ENCODE data around the gene LRRC46. TPM values are rescaled to one million over a fixed set of nuclear protein-coding genes. Genes with fewer than 3 reads are reported as not detected.
A peak's percentile ranks its signal among the peaks of the same experiment; 100 is the strongest.

LRRC46 gene
- 0.62 and 1.6 TPM in 2 replicates for total RNA-seq (2014; rRNA removed; shearing (Covaris generic))

GRCh38 chr17:47831003-47831933, at the start of gene LRRC46, which contains the start of gene MRPL10:
LRRC46 (plus strand) TSS chr17:47831670; CDS start chr17:47831990, 320 bp downstream.
MRPL10 (minus strand) TSS chr17:47831541; CDS start chr17:47831511, 30 bp downstream.
- DNase-seq (ENCODE audit: low spot score): peak; percentile 87

DNA sequence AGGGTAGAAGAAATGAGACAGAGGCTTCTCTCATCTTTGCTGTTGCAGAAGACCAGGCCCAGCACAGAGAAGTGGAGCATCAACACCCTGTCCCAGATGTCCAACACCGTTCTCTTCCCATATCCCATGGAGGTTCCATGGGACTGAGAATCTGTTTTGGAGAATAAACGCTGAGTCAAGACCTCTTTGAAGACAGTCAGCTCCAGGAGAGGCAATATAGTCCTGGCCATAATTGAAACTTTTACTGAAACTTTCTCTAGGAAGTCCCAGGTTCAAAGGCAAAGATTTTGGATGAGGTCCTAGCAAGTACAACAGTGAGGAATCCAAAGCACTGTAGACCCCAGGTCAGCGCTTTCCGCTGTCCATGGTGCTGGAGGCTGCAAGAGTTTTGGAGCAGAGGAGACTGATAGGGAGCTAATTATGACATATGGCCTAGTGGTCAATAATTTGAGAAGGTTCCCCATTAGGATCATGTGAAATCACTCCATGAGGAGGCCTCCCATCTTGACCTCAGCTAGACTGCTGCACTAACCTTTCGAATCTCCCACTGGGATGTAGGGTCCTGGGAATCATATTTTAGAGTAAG, 45.8 kb upstream of the LRRC46 start:
- DNase-seq (ENCODE audit: low spot score): no peak

GRCh38 chr17:47789611-47790561, 41.6 kb upstream of the LRRC46 start:
- DNase-seq (ENCODE audit: low spot score): no peak

GRCh38 chr17:47791025-47791424, 40.4 kb upstream of the LRRC46 start:
- DNase-seq (ENCODE audit: low spot score): no peak

DNA sequence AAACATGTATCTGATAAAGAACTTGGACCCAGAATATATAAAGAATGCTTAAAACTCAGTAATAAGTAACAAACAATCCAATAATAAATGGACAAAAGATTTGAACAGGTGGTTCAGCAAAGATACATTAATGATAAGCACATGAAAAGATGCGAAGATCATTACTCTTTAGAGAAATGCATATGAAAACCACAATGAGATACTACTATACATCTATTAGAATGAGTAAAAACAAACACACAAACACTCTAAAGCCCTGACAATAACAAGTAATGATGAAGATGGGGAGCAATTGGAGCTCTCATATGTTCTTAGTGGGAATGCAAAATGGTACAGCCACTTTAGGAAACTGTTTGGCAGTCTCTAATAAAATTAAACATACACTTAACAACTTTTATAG, 39.0 kb upstream of the LRRC46 start:
- no peak for DNase-seq (ENCODE audit: low spot score)

GRCh38 chr17:47792979-47793378, 38.5 kb upstream of the LRRC46 start:
- no peak for DNase-seq (ENCODE audit: low spot score)

GRCh38 chr17:47797797-47798196, 33.7 kb upstream of the LRRC46 start:
- DNase-seq (ENCODE audit: low spot score): no peak

GRCh38 chr17:47800686-47801085, 30.8 kb upstream of the LRRC46 start:
- DNase-seq (ENCODE audit: low spot score): no peak

DNA sequence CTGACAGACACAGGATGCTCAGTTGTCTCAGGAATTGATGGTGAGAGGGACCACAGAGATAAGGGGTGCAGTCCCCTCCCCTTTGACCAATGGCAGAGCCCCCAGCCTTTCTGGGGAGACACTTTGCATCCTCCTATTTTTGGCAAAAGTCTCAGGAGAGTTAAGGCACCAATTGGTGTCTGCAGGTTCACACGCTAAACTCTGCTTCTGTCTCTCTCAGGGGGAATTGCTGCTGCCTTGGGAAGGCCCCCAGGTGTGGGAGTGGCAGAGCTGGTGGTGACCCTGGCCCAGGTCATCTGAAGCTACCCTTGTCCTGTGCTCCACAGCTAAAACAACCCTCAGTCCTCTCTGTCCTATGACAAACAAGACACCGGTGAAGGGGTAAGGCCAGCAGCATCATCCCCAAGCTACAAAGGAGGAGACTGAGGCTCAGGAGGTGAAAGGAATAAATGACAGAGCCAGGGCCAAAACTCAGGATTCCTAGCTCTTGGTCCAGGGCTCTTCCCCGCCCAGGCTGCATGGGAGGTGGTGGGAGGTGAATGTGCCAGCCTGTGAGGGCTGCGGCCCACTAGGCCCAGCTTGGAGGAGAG, 30.2 kb upstream of the LRRC46 start:
- no peak for DNase-seq (ENCODE audit: low spot score)

DNA sequence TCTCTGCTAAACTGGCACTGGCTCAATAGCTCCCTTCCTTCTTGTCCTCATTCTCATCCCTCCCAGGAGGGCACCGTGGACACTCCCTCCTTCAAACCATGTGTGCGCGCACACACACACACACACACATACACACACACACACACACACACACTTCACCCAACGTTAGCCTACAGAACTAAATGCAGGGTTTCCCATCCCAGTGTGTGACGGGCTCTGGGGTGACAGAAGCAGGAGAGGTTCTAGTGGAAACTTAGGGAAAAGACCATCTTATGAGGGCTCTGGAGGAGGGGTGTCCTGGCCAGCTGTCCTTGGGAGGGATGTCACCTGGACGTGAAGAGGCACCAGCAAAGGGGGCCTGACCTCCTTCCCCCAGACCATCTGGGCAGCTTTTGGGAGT, 29.6 kb upstream of the LRRC46 start:
- DNase-seq (ENCODE audit: low spot score): no peak

DNA sequence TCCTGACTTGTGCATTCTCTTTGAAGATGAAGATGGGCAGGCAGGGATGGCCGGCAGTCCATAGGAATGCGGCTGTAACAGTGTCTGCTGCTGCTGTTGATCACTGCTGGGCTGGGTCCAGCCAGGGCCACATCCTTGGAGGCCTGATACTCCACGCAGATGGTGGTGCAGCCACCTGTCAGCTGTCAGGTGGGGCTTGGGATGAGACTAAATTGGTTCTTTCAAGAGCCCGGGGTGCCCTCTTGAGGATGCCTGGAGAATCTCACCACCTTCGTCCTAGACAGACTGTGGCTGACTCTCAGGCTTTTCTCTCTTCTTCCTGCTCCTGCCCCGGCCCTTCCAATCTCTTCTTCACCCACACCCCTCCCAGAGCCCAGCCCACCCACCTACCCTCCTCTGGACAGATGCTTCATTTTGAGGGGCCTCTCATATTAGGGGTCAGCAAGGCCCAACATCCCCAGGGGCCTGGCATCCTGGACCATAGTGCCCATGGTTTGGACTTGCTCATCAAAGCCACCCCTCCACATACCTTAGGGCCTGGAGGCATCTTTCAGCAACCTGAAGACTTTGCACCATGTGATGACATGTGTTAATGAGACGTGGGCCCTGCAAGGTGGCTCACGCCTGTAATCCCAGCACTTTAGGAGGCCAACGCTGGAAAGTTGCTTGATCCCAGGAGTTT, 29.0 kb upstream of the LRRC46 start:
- peak; percentile 76 for DNase-seq (ENCODE audit: low spot score)

DNA sequence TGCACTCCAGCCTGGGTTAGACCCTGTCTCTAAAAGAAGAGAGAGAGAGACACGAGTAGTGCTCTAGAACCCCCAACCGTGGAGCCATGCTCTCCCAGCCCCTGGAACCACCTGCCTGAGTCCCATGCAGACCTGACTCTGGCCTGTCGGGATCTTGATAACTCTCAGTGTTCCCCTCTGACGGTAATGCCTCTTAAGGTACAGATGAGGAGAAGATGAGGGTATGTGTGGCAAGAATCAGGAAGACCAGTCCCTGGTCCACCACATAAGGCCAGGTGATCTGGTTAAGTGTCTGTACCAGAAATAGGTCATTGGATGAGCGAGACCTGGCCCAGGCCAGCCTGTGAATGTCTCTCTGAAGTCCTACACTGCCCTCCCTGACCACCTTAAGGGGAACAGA, 28.3 kb upstream of the LRRC46 start:
- no peak for DNase-seq (ENCODE audit: low spot score)

DNA sequence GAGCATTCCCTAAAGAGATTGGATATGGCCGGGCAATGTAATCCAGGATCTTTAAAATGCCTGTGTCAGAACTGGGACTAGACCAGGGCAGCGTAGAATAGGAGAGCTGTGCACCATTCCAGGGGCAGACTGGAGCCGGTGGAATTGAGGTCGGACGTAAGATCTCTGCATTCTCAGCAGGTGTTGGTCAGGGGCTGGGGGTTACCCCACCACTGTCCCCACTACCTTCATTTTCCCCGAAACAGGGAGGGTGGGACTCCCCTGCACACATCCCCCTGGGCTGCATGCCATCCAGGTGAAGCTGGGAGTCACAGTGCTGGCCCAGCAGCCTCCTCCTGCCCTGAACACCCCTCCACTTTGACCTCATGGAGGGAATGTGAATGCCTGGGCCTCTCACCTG, 27.7 kb upstream of the LRRC46 start:
- no peak for DNase-seq (ENCODE audit: low spot score)

GRCh38 chr17:47804461-47804860, 27.0 kb upstream of the LRRC46 start:
- no peak for DNase-seq (ENCODE audit: low spot score)

- DNase-seq (ENCODE audit: low spot score): no peak
Observed at GRCh38 chr17:47806026-47806912, 25.2 kb upstream of the LRRC46 start.

DNA sequence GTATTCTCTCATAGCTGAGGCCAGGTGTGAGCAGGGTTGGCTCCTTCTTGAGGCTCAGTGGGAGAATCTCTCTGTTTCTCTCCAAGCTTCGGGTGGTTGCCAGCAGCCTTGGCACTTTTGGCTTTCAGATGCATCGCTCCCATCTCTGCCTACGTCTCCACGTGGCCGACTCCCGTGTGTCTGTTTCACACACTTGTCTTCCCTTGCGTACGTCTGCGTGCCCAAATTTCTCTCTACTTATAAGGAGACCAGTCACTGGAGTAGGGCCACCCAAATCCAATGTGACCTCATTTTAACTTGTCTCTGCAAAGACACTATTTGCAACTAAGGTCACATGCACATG, 24.6 kb upstream of the LRRC46 start:
- no peak for DNase-seq (ENCODE audit: low spot score)

GRCh38 chr17:47807421-47807820, 24.0 kb upstream of the LRRC46 start:
- DNase-seq (ENCODE audit: low spot score): no peak

DNA sequence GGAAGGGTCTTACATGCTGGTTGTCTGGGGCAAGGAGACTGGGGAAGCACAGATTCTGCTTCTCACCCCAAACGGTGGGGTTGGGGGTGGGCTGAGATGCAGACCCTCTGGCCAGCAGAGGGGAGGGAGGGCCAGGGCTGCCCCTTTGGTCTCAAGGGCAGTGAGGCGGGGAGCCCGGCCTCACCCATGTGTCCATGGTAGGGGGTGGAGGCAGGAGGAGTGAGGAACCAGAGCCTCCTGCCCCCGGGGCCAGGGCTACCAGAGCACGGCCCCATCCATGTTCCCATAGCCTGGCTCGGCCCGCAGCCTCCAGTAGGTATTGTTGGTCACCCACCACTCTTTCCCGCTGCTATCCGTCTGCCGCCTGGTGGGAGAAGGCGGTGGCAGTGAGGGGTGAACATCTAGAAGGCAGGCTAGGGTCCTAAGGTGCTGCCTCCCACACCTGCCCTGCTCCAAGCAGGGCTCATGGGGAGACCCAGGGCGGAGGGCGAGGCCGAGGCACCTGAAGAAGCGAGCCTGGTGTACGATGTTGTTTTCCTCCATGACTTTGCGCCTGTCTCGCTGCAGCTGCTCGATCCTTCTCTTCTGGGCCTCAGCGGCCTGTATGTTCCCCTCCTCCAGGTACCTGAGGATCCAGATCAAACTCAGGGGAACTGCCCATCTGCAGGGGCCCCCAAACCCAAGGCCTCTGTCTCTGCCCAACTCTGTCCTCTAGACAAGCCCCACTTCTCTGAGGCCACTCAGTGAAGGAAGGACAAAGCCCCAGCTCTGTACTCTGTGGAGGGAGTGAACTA, 23.2 kb upstream of the LRRC46 start:
- no peak for DNase-seq (ENCODE audit: low spot score)

- DNase-seq (ENCODE audit: low spot score): no peak
Observed at GRCh38 chr17:47808830-47809480, 22.5 kb upstream of the LRRC46 start.
